CD4-positive, alpha-beta memory T cell (primary cell): ENCODE results near the gene MCF2L. TPM values are rescaled to one million over a fixed set of nuclear protein-coding genes. Genes with fewer than 3 reads are reported as not detected.

Experiments used
- CTCF ChIA-PET: fragments of 350-600 bp; sonication (Branson Sonifier 250); formaldehyde crosslinking; loops from one replicate; lab custom pipeline; 2021; ENCODE audit warnings: inconsistent platforms; ENCODE audit not compliant: partially characterized antibody; lab: Charles Lee
- POLR2A ChIA-PET: fragments of 350-600 bp; sonication (Branson Sonifier 250); formaldehyde crosslinking; loops from one replicate; lab custom pipeline; 2021; ENCODE audit not compliant: partially characterized antibody; lab: Charles Lee
- DNase-seq, 5 donors: peaks; one replicate each; pipeline versions ENCODE4 v3.0.0 to v3.0.0-alpha.2; 2020 to 2022; ENCODE audit warnings: mixed read lengths in 1 of 5
- H3K27ac ChIP-seq: one replicate; pipeline ENCODE4 v1.7.0; 2013; ENCODE audit warnings: low read depth, low read length
- H3K27me3 ChIP-seq: 2 replicates; pipeline ENCODE4 v1.7.0; 2013; ENCODE audit warnings: mild to moderate bottlenecking, low read length, moderate library complexity; ENCODE audit not compliant: insufficient read depth
- H3K36me3 ChIP-seq: 2 replicates; pipeline ENCODE4 v1.7.0; 2013; ENCODE audit warnings: mild to moderate bottlenecking, low read length, moderate library complexity; ENCODE audit not compliant: insufficient read depth
- H3K4me1 ChIP-seq: 2 replicates; pipeline ENCODE4 v1.7.0; 2013; ENCODE audit warnings: mild to moderate bottlenecking, low read length, moderate library complexity; ENCODE audit not compliant: insufficient read depth
- H3K4me3 ChIP-seq, 2 donors: one replicate each; pipeline ENCODE4 v1.7.0; 2013; ENCODE audit warnings: low read length in 2 of 2, mild to moderate bottlenecking in 1 of 2
- H3K9me3 ChIP-seq, 2 donors: one replicate each; pipeline ENCODE4 v1.7.0; 2013; ENCODE audit warnings: low read length in 2 of 2, control low read depth in 1 of 2; ENCODE audit not compliant: control insufficient read depth in 1 of 2
- H3K27ac Mint-ChIP-seq, 7 donors: one replicate each; pipeline ENCODE4 v1.8.0; 2020 to 2021; ENCODE audit warnings: mixed read lengths in 7 of 7, mild to moderate bottlenecking in 6 of 7, inconsistent platforms in 3 of 7, moderate library complexity in 3 of 7
- H3K27me3 Mint-ChIP-seq, 2 donors: one replicate each; pipeline ENCODE4 v1.8.0; 2020 to 2021; ENCODE audit warnings: mixed read lengths in 2 of 2
- H3K36me3 Mint-ChIP-seq, 2 donors: one replicate each; pipeline ENCODE4 v1.8.0; 2020 to 2021; ENCODE audit warnings: mixed read lengths in 2 of 2, inconsistent platforms in 1 of 2, mild to moderate bottlenecking in 1 of 2
- H3K4me1 Mint-ChIP-seq, 4 donors: one replicate each; pipeline ENCODE4 v1.8.0; 2020 to 2021; ENCODE audit warnings: mixed read lengths in 4 of 4, mild to moderate bottlenecking in 1 of 4
- H3K4me3 Mint-ChIP-seq, 8 donors: one replicate each; pipeline ENCODE4 v1.8.0; 2020 to 2021; ENCODE audit warnings: mixed read lengths in 8 of 8, mild to moderate bottlenecking in 7 of 8, moderate library complexity in 6 of 8, inconsistent platforms in 3 of 8
- H3K9me3 Mint-ChIP-seq, 8 donors: one replicate each; pipeline ENCODE4 v1.8.0; 2020 to 2021; ENCODE audit warnings: mixed read lengths in 8 of 8, mild to moderate bottlenecking in 5 of 8, inconsistent platforms in 3 of 8, moderate library complexity in 1 of 8
- intact Hi-C: fragments of 100-400 bp; cut with micrococcal nuclease; formaldehyde crosslinking; loops from one replicate; pipeline ENCODE4 v1.15.1; 2023
- polyA plus RNA-seq, 2 donors: library from polyadenylated mRNA; unstranded; fragments of 300-500 nt; fragmentation: Illumina TruSeq; gene quantifications; one replicate each; pipeline ENCODE4 v1.2.3, GENCODE V29; 2021
- total RNA-seq, 2 experiments: library from RNA; stranded (reverse); gene quantifications; one replicate each; pipeline ENCODE4 v1.2.3, GENCODE V29; 2021

Gene MCF2L
- total and polyA plus RNA-seq, 4 experiments from 2014 or later: 0.15 to 18.9 (median 10.4) TPM

GRCh38 chr13:113080901-113081521, 112.0 kb downstream of the MCF2L start:
- Mint-ChIP-seq H3K27ac (no peak overlapping the region), H3K4me1 (no peaks in the 10 kb centered on the region), H3K36me3 (peaks cover 3 to 12% of the 10 kb centered on the region in 2 donors), H3K27me3 (no peaks in the 10 kb centered on the region), H3K4me3 (no peak overlapping the region), H3K9me3 (peaks cover 0 to 2% (median 0%) of the 10 kb centered on the region in 8 donors)
- H3K4me1 ChIP-seq: no peaks in the 10 kb centered on the region
- no peaks in the 10 kb centered on the region for H3K27me3 ChIP-seq
- DNase-seq: no peak
- no peaks in the 10 kb centered on the region for H3K9me3 ChIP-seq
- H3K4me3 ChIP-seq: no peak overlapping the region
- ChIA-PET CTCF (no interaction called here), POLR2A (no interaction called here)
- H3K27ac ChIP-seq: no peak overlapping the region
- H3K36me3 ChIP-seq: no peaks in the 10 kb centered on the region
- intact Hi-C loops: no loop called here

- no peak overlapping the region for H3K27ac ChIP-seq
- Mint-ChIP-seq H3K27ac (no peak overlapping the region), H3K4me3 (no peak overlapping the region), H3K36me3 (peaks cover 3 to 10% of the 10 kb centered on the region in 2 donors), H3K4me1 (no peaks in the 10 kb centered on the region), H3K27me3 (no peaks in the 10 kb centered on the region), H3K9me3 (peaks cover 0 to 2% (median 0%) of the 10 kb centered on the region in 8 donors)
- CTCF ChIA-PET: no interaction called here
- no peaks in the 10 kb centered on the region for H3K4me1 ChIP-seq
- H3K9me3 ChIP-seq: no peaks in the 10 kb centered on the region
- POLR2A ChIA-PET: no interaction called here
- no peak for DNase-seq
- intact Hi-C loops: no loop called here
- no peak overlapping the region for H3K4me3 ChIP-seq
- no peaks in the 10 kb centered on the region for H3K36me3 ChIP-seq
- H3K27me3 ChIP-seq: no peaks in the 10 kb centered on the region
Measured at GRCh38 chr13:113082198-113083021, 113.4 kb downstream of the MCF2L start.

GRCh38 chr13:113083022-113083373, 114.0 kb downstream of the MCF2L start:
- Histone ChIP-seq H3K27me3 (no peaks in the 10 kb centered on the region), H3K36me3 (no peaks in the 10 kb centered on the region), H3K9me3 (no peaks in the 10 kb centered on the region), H3K4me3 (no peak overlapping the region), H3K27ac (no peak overlapping the region), H3K4me1 (no peaks in the 10 kb centered on the region)
- ChIA-PET POLR2A (no interaction called here), CTCF (no interaction called here)
- H3K27me3 Mint-ChIP-seq: no peaks in the 10 kb centered on the region
- H3K9me3 Mint-ChIP-seq: peaks cover 0 to 2% (median 0%) of the 10 kb centered on the region in 8 donors
- no peak for DNase-seq
- H3K27ac Mint-ChIP-seq: no peak overlapping the region
- H3K4me3 Mint-ChIP-seq: no peak overlapping the region
- H3K4me1 Mint-ChIP-seq: no peaks in the 10 kb centered on the region
- peaks cover 0 to 6% of the 10 kb centered on the region in 2 donors for H3K36me3 Mint-ChIP-seq
- intact Hi-C loops: no loop called here

- Mint-ChIP-seq H3K36me3 (peaks cover 0 to 6% of the 10 kb centered on the region in 2 donors), H3K27ac (no peak overlapping the region), H3K9me3 (peaks cover 0 to 2% (median 0%) of the 10 kb centered on the region in 8 donors), H3K4me1 (no peaks in the 10 kb centered on the region), H3K4me3 (no peak overlapping the region), H3K27me3 (no peaks in the 10 kb centered on the region)
- intact Hi-C loops: no loop called here
- DNase-seq: no peak
- ChIA-PET POLR2A (no interaction called here), CTCF (no interaction called here)
- H3K4me1 ChIP-seq: no peaks in the 10 kb centered on the region
- no peaks in the 10 kb centered on the region for H3K9me3 ChIP-seq
- no peaks in the 10 kb centered on the region for H3K27me3 ChIP-seq
- no peak overlapping the region for H3K4me3 ChIP-seq
- no peaks in the 10 kb centered on the region for H3K36me3 ChIP-seq
- H3K27ac ChIP-seq: no peak overlapping the region
Measured at GRCh38 chr13:113083402-113084061, 114.5 kb downstream of the MCF2L start.

- DNase-seq: no peak
- POLR2A ChIA-PET: no interaction called here
- Mint-ChIP-seq H3K9me3 (peaks cover 0 to 2% (median 0%) of the 10 kb centered on the region in 8 donors), H3K36me3 (peaks cover 0 to 9% of the 10 kb centered on the region in 2 donors), H3K27me3 (no peaks in the 10 kb centered on the region), H3K4me3 (no peak overlapping the region), H3K4me1 (no peaks in the 10 kb centered on the region), H3K27ac (no peak overlapping the region)
- H3K4me1 ChIP-seq: no peaks in the 10 kb centered on the region
- intact Hi-C loops: no loop called here
- no peaks in the 10 kb centered on the region for H3K9me3 ChIP-seq
- CTCF ChIA-PET: no interaction called here
- no peaks in the 10 kb centered on the region for H3K36me3 ChIP-seq
- no peak overlapping the region for H3K27ac ChIP-seq
- H3K27me3 ChIP-seq: no peaks in the 10 kb centered on the region
- H3K4me3 ChIP-seq: no peak overlapping the region
Measured at GRCh38 chr13:113084094-113084942, 115.3 kb downstream of the MCF2L start.

GRCh38 chr13:113084943-113085540, 116.0 kb downstream of the MCF2L start:
- Mint-ChIP-seq H3K36me3 (peaks cover 0 to 9% of the 10 kb centered on the region in 2 donors), H3K9me3 (peaks cover 0 to 2% (median 0%) of the 10 kb centered on the region in 8 donors), H3K27ac (peak overlapping the region in 1 of 7 donors; percentile 15), H3K27me3 (no peaks in the 10 kb centered on the region), H3K4me1 (no peaks in the 10 kb centered on the region), H3K4me3 (no peak overlapping the region)
- no peaks in the 10 kb centered on the region for H3K9me3 ChIP-seq
- no peaks in the 10 kb centered on the region for H3K4me1 ChIP-seq
- no peak for DNase-seq
- H3K4me3 ChIP-seq: no peak overlapping the region
- no peak overlapping the region for H3K27ac ChIP-seq
- H3K27me3 ChIP-seq: no peaks in the 10 kb centered on the region
- intact Hi-C loops: no loop called here
- POLR2A ChIA-PET: no interaction called here
- CTCF ChIA-PET: no interaction called here
- H3K36me3 ChIP-seq: no peaks in the 10 kb centered on the region
